ENCODE data around the gene C1orf50. TPM values are rescaled to one million over a fixed set of nuclear protein-coding genes. Genes with fewer than 3 reads are reported as not detected.

Gene C1orf50
- polyA plus RNA-seq, 4 donors = 7.8 to 13.1 (median 11.3) TPM

Other genes starting within 250 kb of the C1orf50 start
- 10 to 100 TPM; 45.2 to 57.3 (median 55.3) TPM for gene PPIH, start 108.8 kb upstream of the C1orf50 start, polyA plus RNA-seq (ENCODE audit: insufficient read length in 4 of 4)
- gene YBX1, start 84.8 kb upstream of the C1orf50 start, polyA plus RNA-seq (ENCODE audit: insufficient read length in 4 of 4) = 100 to 1,000 TPM; 471 to 693 (median 629) TPM
- 100 to 1,000 TPM in 1 of 4 donors, 10 to 100 TPM in 2, 1 to 10 TPM in 1; 2.1 to 103 (median 79.2) TPM for gene CLDN19, start 27.0 kb upstream of the C1orf50 start, polyA plus RNA-seq (ENCODE audit: insufficient read length in 4 of 4)
- gene P3H1, start 221 bp upstream of the C1orf50 start, polyA plus RNA-seq (ENCODE audit: insufficient read length in 4 of 4) = 100 to 1,000 TPM in 1 of 4 donors, 10 to 100 TPM in 3; 70.7 to 119 (median 73.5) TPM
- gene TMEM269, start 17.7 kb downstream of the C1orf50 start, polyA plus RNA-seq (ENCODE audit: insufficient read length in 4 of 4) = 1 to 10 TPM in 1 of 4 donors, under 1 TPM in 3; 0.47 to 1.0 (median 0.89) TPM
- gene ERMAP, start 49.9 kb downstream of the C1orf50 start, polyA plus RNA-seq (ENCODE audit: insufficient read length in 4 of 4) = 10 to 100 TPM; 13.9 to 23.8 (median 22.0) TPM
- gene SVBP, start 50.1 kb downstream of the C1orf50 start, polyA plus RNA-seq (ENCODE audit: insufficient read length in 4 of 4) = 10 to 100 TPM; 61.8 to 80.4 (median 71.0) TPM
- 10 to 100 TPM; 13.6 to 23.6 (median 20.0) TPM for gene ZNF691, start 79.4 kb downstream of the C1orf50 start, polyA plus RNA-seq (ENCODE audit: insufficient read length in 4 of 4)
- gene SLC2A1, start 191.6 kb downstream of the C1orf50 start, polyA plus RNA-seq (ENCODE audit: insufficient read length in 4 of 4) = 10 to 100 TPM; 33.6 to 67.5 (median 44.3) TPM

Measured in left renal pelvis (tissue), 4 donors.